Fibroblast of gingiva (primary cell): ENCODE data around the gene CRYBG3.

Source experiments
- DNase-seq: peaks from one replicate; pipeline ENCODE4 v3.0.0-alpha.2; 2011; ENCODE audit warnings: low read depth

Gene CRYBG3

DNA sequence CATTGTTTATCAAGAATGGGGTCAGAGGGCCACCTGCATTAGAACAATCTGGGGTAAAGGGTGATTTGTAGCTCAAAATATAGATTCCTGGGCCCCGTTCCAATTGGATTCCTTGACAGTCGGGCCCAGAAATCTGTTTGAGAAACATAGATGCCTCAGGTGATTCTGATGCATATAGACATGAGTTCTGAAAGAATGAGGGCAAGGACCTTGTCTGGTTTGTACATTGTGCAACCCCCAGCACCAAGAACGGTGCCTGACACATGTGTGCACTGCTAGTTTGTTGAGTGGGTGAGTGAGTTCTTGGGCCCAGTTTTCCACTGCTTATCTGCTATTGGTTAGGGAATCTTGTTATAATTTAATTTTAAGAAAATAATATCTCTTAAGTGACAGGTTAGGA, 16.6 kb downstream of the CRYBG3 start:
- DNase-seq = no peak

DNA sequence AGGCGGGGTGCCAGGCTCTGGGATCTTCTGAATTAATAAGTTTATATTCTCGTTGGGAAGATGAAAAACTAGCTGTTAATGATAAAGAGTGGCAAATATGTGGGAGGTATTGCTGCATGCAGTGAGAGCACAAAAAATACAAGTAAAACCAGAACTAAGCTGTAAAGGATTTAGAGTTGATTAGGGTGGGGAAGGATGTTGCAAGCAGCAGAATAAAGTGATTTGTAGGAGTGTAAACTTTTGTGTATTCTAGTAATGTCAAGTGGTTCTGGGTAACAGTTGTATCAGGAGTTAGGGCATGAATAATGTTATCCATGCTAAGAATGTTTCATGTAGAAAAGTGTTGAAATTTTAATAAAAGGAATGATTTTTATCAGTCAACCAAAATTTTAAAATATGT, 18.1 kb downstream of the CRYBG3 start:
- no peak for DNase-seq

DNA sequence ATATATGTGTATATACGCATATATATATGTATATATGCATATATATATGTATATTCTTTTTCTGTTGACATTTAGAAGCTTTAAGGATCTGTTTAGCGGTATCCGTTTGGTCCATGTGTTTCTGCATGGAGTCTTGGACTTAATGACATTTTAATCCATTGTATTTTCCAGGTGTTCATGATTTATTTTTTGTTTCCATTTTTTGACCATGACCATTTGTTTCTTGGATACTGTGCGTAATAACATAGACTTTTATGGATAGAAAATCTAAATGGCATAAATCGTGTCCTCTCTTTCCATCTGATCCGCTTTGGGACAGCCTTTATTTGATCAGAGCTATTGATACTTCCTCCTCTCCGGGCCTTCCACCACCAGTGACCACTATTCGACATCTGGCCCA, 19.5 kb downstream of the CRYBG3 start:
- DNase-seq = no peak

DNA sequence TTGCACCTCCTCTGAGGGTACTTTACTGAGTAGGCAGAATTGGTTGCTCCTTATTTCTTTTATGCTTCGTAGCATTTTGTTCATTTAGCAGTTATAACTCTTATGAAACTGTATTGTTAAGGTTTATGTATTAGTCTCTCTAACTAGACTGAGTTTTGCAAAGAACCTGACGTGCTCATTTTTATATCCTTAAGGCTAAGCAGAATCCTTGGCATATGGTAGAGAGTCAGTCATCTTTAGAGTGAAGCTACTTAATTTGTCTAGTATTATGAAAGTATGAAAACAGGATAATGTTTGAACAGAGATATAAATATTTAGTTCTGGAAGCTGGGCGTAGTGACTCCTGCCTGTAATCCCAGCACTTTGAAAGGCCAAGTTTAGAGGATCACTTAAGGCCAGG, 20.1 kb downstream of the CRYBG3 start:
- DNase-seq = no peak

DNA sequence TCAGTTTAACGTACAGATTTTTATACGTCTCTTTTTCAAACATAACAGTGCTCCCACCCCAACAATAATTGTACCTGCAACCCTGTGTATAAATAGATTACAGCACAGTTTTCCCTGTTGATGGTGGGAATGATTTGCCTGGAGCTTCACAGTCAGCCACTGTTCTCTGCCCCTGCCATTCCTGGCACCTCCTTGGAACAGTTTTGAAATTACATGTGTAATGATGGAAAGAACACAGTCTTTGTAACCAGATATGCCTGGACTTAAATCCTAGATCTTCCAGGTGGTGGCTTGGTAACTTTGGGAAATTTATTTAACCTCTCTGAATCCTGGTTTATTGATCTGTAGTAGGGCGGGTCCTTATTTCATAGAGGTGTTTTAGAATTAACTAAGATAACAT, 27.0 kb downstream of the CRYBG3 start:
- DNase-seq = no peak

DNA sequence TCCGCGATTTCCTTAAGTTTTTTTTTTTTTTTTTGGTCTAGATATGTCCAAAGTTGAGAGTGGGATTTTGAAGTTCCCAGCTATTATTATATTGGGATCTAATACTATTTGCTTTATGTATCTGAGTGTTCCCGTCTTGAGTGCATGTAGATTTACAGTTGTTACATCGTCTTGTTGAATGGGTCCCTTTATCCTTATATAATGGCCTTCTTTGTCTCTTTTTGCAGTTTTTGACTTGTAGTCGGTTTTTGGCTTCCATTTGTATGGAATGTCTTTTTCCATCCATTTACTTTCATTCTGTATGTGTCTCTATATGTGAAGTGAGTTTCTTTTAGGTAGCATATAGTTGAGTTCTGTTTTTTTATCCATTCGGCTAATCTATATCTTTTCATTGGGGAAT, 35.6 kb downstream of the CRYBG3 start:
- no peak for DNase-seq

DNA sequence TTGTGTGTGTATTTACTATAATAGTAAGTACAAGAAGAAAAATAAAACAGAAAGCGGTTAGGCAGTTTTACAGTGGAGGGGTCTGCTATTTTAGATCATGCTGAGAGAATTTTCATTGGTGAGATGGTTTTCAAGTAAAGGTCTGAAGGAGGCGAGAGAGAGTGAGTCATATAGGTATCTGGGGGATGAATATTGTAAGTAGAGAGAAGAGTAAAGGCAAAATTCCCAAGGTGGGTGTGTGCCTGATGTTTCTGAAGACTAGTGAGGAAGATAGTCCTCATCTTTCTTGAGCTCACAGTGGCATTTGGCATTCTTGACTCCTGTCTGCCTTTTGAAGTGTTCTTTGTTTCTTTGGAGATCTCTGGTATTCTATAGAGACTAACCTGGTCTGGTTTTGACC, 38.6 kb downstream of the CRYBG3 start:
- DNase-seq = no peak

DNA sequence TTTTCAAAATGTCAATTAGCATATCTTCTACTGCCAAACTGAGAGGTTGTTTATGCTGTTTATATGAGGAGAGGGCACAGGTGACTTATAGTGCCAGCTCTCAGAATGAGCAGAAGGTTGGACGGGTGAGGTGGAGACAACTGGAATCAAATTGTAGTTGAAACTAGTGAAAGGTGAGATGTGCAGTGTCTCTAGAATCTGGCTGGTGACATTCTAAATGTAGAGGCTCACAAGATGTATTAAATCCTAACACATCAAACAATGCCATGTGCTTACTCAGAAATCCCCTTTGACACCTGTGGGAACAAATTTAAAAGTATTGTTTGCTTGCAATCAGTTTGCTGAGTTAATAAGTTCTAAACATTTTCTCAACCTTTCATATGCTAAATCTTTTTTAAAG, 40.8 kb downstream of the CRYBG3 start:
- DNase-seq = no peak

DNA sequence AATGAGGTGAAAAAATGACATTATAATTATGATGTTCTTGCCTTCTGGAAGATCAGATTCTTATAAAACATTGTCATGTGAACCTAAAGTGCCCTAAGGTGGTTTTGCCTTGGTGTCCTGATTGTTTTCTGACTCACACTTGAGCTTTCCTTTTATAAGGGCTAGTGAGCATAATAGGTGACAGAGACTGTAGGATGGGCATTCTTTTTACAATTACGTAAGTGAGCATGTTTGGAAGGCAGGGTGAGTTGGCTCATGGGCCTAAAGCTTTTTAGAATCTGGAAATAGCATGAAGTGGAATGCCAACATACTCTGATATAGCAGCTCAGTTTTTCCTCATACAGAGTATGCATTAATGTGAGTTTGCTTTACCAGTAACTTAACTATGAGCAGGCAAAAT, 41.2 kb downstream of the CRYBG3 start:
- DNase-seq = no peak

DNA sequence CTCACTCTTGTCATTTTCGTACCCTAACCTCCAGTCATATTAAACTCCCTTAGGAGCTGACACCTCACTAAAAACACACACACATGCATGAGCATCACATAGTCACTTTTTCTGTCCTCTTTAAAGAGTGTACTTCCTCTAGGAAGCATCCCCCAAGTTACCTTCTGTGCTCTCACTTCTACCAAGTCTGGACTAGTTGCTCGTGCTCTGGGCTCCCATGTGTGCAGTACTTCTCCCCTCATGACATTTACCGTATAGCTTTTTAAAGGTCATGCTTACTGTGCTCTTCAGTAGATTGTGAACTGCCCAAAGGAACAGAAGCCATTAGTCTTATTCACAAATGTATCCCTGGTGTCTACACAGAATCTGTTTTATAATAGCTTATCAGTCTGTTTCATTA, 42.0 kb downstream of the CRYBG3 start:
- no peak for DNase-seq

DNA sequence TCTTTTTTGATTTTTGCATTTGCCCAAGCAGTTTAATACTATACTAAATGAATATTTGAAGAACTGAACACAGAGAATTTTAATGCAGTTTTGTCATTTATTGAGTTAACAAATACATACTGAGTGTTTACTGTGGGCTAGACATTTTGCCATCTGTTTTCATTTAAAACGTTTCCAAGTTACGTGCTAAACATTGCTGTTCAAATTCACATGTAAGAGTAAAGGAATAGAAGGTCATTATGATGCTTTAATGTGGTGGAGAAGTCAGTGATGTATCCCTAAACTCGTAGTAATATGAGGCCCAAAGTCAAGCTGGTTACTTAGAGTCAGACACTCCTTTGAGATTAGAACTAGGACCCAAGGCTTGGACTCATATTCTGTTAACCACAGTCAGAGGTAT, 49.4 kb downstream of the CRYBG3 start:
- peak; percentile 73 for DNase-seq

DNA sequence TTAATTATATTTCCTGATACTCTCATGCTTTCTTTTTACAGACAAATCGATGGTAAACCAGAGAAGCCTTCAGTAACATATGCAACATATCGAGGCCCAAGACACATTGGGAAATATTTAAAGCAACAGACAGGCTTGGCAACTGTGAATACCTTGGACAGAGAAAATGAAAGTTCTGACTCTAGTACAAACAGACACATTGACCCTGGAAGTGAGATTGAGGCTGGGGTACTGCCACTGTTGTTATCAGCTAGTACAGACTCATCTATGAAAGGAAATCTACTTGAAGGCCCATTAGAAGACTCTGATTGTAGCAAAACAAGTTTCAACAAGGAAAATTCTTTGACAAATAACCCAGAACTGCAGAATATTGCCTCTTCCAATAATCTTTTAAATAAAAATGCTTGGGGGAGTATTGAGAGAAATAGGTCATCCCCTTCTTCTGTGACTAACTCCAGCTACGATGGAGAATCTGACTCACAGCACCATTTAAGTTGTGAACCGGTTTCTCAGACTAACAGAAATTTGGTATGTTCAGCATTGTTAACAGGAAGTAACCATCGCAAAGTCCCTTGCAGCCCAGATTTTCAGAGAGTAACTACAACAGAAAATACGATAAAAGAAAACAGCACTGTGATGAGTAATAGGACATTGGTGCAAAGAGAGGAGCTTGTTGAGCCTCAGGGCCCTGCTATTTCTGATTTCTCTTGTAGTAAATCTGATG, 50.2 kb downstream of the CRYBG3 start:
- DNase-seq = peak; percentile 89

DNA sequence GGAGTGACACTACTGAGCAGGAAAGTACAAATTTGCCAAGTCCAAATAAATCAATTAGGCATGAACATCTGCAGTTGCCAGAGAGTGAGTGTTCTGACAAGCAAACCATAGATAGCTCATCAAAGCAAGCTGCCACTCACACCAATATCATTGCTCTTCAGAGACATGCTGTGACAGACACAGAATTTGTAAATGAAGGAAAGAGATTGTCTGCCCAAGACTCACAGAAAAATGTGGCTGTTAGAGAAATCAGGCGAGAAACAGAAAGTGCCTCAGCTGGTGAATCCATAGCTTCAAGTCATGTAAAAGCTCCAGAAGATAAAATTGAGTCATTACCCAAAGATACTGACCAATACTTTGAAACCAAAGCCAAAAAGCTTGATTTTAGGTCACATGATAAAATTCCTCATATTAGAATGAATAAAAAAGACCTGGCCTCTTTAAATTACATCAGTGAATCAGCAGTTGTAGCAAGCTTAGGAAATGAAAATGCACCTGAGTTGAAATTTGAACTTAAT, 50.8 kb downstream of the CRYBG3 start:
- no peak for DNase-seq

DNA sequence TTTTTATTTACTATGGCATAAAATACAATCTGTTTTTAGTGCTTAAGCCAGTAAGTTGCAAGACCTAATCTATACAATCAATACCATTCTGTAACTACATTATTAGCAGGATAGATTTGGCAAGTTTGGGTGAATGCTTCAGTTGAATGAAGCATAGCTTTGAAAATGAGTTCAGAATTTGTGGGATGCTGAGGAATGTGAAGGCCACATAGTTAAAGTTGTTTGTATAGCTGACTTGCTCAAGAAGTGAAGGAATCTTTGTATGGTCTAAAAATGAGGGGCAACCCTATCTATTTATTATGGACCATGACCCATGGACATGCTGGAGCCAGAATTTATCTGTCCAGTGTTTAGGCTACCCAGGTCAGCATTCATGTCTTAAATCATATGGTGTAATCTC, 58.5 kb downstream of the CRYBG3 start:
- DNase-seq = no peak

DNA sequence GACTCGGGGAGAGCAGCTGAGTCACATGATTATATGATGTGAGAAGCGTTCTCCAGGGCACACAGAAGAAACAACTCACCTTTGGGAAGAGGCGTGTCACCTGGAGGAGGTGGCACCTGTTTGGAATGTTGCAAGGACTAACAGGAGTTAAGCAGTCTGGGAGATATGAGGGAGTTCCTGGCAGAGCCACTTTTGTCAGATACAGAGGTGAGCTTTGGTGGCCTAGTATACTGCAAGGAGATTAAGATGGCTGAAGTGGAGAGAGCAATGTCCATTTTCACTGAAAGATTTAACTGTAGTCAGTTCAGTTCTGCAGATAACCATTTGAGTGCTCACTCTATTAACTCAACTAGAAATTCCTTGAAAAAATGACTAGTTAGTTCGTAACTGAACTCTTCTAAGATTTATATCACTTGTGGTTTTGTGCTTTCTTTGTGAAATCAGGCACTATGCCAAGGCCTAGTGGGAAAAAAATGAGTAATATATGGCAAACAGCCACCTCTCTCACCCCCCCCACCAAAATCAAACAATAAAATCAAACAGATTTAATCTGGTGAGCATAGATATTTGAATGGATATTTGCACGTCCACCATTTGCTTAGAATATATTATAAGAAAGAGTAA, 61.3 kb downstream of the CRYBG3 start:
- peak; percentile 19 for DNase-seq

DNA sequence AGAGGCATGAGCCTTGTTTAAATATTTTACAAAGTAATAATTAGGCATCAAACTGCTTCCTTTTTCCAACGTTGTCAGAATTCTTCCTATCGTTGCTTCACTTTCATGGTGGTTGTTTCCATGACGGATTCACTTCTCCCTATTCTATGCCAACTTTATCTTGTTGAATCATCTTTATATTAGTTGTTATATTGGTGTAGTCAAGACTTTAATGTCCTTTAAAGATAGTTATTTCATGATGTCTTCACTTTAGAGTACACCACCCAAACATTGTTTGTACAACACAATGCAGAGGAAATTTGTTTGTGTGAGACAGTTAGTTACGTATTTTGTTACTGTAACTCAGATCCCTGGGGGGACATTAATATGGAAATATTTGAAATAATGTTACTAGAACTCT, 61.9 kb downstream of the CRYBG3 start:
- no peak for DNase-seq

DNA sequence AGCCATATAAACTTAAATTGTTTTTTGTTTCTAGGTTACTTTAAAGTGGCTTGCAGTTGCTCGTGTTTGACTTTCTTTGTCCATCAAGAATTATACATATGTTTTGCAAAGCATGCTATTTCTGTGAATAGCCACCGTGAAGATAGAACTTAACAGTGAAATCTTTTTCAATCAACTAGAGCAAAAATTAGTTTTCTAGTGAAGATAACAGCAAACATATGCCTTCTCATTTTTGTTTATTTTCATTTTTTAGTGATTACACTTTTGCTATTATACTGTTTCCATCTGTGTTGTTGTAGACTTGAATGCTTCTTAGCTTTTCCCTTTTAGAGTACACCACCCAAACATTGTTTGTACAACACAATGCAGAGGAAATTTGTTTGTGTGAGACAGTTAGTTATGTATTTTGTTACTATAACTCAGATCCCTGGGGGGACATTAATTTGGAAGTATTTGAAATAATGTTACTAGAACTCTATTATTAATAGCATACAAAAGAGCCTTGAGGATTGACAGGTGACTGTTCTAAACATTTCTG, 62.8 kb downstream of the CRYBG3 start:
- peak; percentile 23 for DNase-seq

DNA sequence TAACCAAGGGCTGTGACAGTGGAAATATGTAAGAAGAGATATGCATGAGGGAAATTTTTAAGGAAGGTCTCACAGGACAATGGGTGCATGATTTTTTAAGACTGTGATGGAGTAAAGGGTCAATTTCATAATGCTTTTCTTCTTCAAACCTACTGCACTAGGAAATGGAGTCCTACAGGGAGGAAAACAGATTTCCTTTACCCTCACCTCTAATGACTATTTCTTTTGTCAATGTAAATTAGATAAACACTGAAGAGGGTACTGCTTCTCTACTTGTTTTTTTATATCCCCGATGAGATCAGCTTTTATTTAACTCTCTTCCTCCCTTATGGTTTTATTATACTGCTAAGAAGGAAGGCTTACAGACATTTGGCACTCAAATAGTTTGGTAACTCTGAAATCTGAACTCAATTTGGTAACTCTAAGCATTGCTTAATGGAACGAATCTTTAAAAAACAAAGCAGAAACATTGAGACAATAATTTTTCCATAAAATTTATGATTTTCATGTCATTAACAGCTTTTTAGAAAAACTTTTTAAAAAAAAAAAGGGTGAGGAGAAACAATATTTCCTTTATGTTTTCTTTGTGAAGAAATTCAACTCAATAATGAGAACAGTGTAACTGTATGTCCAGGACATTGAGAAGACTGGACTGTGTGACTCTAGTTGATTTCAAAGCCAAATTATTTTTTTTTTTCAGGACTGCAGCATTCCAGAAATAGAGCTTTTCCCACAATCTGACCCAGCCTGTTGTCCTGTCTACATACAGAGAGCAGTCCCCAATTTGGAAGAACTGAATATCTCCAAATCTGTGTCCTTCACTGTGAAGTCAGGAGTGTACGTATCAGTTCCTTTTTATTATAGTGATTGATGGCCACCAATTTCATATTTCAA, 64.4 kb downstream of the CRYBG3 start:
- peak; percentile 53 for DNase-seq

DNA sequence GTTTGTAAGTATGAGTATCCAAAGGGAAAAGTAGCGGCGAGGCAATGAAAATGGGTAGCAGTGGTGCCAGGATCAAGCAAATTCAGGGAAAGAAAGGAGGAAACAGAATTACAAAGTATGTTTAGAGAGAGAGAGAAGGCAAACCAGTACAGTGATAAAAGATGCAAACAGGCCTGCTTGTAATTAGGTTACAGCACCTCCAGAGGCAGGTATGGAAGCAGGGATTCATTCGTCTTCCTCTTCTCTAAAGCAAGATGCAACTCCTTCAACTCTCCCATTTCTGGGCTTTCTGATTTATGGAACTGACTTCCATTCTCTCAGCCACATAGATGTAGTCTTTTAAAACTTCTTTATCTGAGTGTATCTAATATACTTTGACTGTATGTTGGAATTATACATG, 68.0 kb downstream of the CRYBG3 start:
- no peak for DNase-seq

DNA sequence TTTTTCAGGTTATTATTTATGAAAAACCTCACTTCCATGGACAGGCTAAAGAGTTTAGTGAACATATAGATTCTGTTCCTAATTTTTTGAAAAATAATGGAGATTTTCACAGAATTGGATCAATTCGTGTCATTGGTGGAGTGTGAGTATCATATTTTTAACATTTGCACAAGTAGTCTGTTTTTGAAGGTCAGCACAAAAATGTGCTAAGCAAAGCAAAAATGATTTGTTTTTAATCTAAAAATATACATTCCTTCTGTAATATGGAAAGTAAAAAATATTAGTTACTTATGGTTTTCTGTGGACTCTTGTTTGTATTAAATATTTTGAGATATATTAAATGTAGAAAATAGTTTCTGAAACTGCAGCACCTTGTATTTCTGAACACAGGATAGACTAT, 71.0 kb downstream of the CRYBG3 start:
- DNase-seq = no peak

DNA sequence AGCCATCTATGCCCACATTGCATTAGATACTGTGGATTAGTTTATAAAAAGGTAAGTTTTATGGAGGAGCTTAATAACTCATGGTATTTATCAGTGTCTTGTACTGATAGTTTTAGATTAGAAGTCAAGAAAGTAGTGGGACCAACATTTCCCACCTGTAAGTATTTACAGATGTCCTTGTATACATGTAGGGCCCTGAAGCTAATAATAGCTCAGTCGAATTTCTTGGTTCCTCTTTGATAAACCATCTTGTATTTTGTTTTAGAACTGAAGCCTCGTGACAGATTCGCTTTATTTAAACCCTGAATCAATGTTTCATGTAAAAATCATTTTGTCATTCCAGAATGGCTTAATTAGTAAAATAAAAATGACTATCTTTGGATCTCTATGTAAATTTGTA, 73.4 kb downstream of the CRYBG3 start:
- DNase-seq = no peak

DNA sequence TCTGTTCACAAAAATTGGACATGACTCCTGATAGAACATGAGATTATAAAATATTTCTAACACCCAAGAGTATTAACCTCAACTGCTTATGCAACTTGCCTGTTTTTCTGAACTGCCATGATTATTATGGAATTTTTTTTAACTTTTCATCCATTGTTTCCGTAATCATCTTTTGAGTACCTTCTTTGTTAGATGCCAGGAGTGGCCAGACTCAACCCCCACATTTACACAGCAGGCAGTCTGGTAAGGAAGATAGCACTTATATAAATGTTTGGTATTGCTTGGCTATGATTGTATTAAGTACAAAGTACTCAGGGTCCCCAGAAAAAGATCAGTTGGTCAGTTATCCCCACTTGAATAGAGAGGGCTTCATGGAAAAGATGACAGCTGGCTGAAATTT, 74.3 kb downstream of the CRYBG3 start:
- no peak for DNase-seq

DNA sequence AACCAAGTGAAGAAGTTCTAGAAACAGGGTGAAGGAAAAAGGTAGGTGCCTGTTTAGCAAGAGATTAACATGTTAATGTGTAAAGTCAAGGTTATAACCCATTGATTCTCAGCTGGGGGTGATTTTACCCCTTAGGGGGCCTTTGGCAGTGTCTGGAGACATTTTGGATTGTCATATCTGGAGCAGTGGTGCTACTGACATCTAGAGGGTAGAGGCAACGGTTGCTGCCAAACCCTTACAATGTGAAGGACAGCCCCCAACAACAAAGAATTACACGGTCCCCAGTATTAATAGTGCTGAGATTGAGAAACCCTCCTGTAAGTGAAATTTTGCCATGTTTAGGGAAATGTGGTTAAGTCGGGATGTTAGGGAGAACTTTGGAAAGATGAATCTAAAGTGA, 74.7 kb downstream of the CRYBG3 start:
- DNase-seq = no peak
